Gastroesophageal sphincter (tissue), 4 donors: ENCODE measurements around the gene ITGB1BP2. TPM values are rescaled to one million over a fixed set of nuclear protein-coding genes. Genes with fewer than 3 reads are reported as not detected.

Experiments
- ATAC-seq: fragments of 150-250 bp; one replicate; pipeline ENCODE4 v1.9.1; 2016; ENCODE audit warnings: mild to moderate bottlenecking, moderate library complexity
- H3K27ac ChIP-seq, 4 donors: fragments of 200-600 bp; sonication (generic) in 3 of 4; 1 replicate in 3 of 4; 2 replicates in 1 of 4; pipeline ENCODE4 v1.5.1; 2016 to 2019
- H3K27me3 ChIP-seq: fragments of 200-600 bp; sonication (generic); one replicate; pipeline ENCODE4 v1.5.1; 2019
- H3K36me3 ChIP-seq, 2 donors: fragments of 200-600 bp; sonication (generic); one replicate each; pipeline ENCODE4 v1.5.1; 2019; ENCODE audit warnings: control low read depth in 1 of 2
- H3K4me1 ChIP-seq, 3 donors: fragments of 200-600 bp; sonication (generic); 1 replicate in 2 of 3; 2 replicates in 1 of 3; pipeline ENCODE4 v1.5.1; 2016 to 2019; ENCODE audit warnings: control low read depth in 2 of 3
- H3K4me3 ChIP-seq, 2 donors: fragments of 200-600 bp; sonication (generic); one replicate each; pipeline ENCODE4 v1.5.1; 2019; ENCODE audit warnings: mild to moderate bottlenecking in 1 of 2, moderate library complexity in 1 of 2
- H3K9me3 ChIP-seq, 3 donors: fragments of 200-600 bp; sonication (generic); one replicate each; pipeline ENCODE4 v1.5.1; 2017 to 2019; ENCODE audit warnings: control low read depth in 2 of 3
- EP300 ChIP-seq: sonication (generic); formaldehyde crosslinking; IDR thresholded peaks from one replicate; pipeline ENCODE4 v1.6.1; 2017; ENCODE audit warnings: antibody characterized with exemption, mild to moderate bottlenecking
- POLR2A ChIP-seq, 2 donors: fragments of 450-650 bp; IDR thresholded peaks; one replicate each; pipeline ENCODE4 v1.6.1; 2017; ENCODE audit warnings: antibody characterized with exemption in 2 of 2, mild to moderate bottlenecking in 2 of 2, moderate library complexity in 1 of 2
- POLR2AphosphoS5 ChIP-seq: sonication (generic); formaldehyde crosslinking; IDR thresholded peaks from one replicate; pipeline ENCODE4 v1.6.1; 2017; ENCODE audit warnings: antibody characterized with exemption
- WGBS, 2 donors: methylation state at CpG; one replicate each; pipeline ENCODE4 v1.1.5; 2018; ENCODE audit warnings: low coverage in 1 of 2; 5-methylcytosine and 5-hydroxymethylcytosine counted together
- total RNA-seq, 4 donors: library from RNA; depleted of rRNA; stranded (reverse); fragments of >200 nt; gene quantifications; one replicate each; pipeline ENCODE4 v1.1.0, GENCODE V29; 2016
- TF ChIP-seq, protein P1 (sequence below), 4 experiments: fragments of 200-600 bp in 2 of 4; fragments of 450-650 bp in 2 of 4; sonication (generic) in 1 of 4; IDR thresholded peaks; one replicate each; pipeline ENCODE4 v1.5.1; 2017 to 2019; ENCODE audit warnings: antibody characterized with exemption in 4 of 4, mild to moderate bottlenecking in 2 of 4, moderate library complexity in 2 of 4

ITGB1BP2 gene
- 10 to 100 TPM in 3 of 4 donors, 1 to 10 TPM in 1; 7.1 to 37.5 (median 25.6) TPM for total RNA-seq

GRCh38 chrX:71301195-71301924 is at the start of gene ITGB1BP2:
Gene ITGB1BP2 (plus strand): TSS chrX:71301750. CDS start chrX:71301807, 57 bp downstream.
- peak; percentile 83 for ATAC-seq
- Histone ChIP-seq H3K9me3 (no peaks in the 10 kb centered on the region), H3K27ac (peak within 1 kb of the TSS; percentile 78 to 93 (median 82)), H3K36me3 (peaks cover 0 to 44% of the 10 kb centered on the region in 2 donors), H3K4me3 (peak within 1 kb of the TSS; percentile 42 to 59), H3K27me3 (no peaks in the 10 kb centered on the region), H3K4me1 (peaks cover 0 to 20% (median 0%) of the 10 kb centered on the region in 3 donors)
- WGBS, 2 donors = 36 to 75% methylated on average over 2 to 3 of the region's 10 CpGs
- TF ChIP-seq, protein P1, sequence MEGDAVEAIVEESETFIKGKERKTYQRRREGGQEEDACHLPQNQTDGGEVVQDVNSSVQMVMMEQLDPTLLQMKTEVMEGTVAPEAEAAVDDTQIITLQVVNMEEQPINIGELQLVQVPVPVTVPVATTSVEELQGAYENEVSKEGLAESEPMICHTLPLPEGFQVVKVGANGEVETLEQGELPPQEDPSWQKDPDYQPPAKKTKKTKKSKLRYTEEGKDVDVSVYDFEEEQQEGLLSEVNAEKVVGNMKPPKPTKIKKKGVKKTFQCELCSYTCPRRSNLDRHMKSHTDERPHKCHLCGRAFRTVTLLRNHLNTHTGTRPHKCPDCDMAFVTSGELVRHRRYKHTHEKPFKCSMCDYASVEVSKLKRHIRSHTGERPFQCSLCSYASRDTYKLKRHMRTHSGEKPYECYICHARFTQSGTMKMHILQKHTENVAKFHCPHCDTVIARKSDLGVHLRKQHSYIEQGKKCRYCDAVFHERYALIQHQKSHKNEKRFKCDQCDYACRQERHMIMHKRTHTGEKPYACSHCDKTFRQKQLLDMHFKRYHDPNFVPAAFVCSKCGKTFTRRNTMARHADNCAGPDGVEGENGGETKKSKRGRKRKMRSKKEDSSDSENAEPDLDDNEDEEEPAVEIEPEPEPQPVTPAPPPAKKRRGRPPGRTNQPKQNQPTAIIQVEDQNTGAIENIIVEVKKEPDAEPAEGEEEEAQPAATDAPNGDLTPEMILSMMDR (IDR thresholded peaks at IDR 0.05) = no peak
- peak in 1 of 2 donors; percentile 21 for TF ChIP-seq POLR2A (IDR thresholded peaks at IDR 0.05)
- peak; percentile 76 for TF ChIP-seq POLR2AphosphoS5
- no peak for TF ChIP-seq EP300

DNA sequence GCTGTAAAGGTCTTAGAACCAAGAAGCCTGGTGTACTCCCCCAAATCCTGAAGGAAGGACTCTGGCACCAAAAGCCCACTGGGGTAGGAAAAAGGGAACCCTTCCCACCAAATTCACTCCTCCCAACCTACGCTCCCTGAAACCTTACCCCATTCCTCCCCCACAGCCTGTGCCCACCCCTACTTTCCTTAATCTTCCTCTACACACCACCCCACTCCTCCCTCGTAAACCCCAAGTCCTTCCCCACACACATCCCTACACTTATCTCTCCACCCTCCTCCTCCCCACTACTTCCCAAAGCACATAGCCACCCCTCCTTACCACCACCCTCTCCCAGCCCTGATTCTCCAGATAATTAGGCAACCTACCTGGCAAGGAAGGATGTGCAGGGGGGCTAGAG is 49.3 kb upstream of the ITGB1BP2 start:
- Histone ChIP-seq H3K4me3 (no peak overlapping the region), H3K27ac (peak overlapping the region in 1 of 4 donors; percentile 89), H3K36me3 (peaks cover 0 to 36% of the 10 kb centered on the region in 2 donors), H3K27me3 (no peaks in the 10 kb centered on the region), H3K4me1 (peaks cover 0 to 29% (median 5%) of the 10 kb centered on the region in 3 donors), H3K9me3 (no peaks in the 10 kb centered on the region)
- 25 to 50% methylated on average over 1 of the region's 2 CpGs for WGBS, 2 donors
- ATAC-seq = no peak
- TF ChIP-seq, protein P1 (IDR thresholded peaks at IDR 0.05) = no peak
- TF ChIP-seq EP300 (no peak), POLR2AphosphoS5 (no peak), POLR2A (IDR thresholded peaks at IDR 0.05) (no peak)

DNA sequence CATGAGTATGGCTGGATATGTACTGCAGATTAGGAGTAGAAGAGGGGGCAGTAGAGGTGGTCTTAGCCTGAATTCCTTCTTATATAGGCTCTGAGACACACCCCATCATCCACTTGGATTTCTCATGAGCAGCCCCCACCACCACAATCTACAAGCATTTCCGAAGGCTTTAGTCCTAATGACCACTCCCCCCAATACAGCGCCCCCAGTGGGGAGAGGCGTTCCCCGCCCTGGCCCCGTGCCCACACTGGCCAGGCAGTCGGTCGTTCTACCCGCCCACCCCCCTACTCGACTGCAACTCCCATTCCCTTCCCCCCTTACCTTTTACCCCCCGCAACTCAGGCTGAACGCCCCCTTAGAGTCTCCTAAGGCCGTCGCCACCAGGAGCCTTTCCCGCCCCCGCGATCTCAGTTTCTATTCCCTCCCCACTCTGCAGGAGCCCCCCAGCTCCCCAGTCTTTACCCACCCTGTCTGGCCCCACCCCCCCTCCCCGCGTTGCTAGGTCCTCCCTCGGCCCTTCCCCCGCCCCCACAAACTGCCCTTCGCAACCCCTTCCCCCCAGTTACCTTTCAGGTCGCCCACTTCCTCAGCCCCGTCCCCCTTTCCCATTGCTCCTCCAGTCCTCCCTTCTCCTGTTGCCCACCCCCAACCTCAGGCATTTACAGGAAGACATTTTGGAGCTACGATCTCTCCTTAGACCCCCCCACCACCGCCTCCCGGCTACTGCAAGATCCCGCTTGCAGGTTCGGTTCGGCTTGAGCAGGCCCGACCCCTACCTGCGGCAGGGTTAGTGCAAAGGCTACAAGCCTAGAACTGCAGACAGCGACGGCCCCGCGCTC is 48.1 kb upstream of the ITGB1BP2 start:
- TF ChIP-seq, protein P1 (IDR thresholded peaks at IDR 0.05) = peak in 2 of 4 experiments; percentile 35 to 53
- TF ChIP-seq POLR2A (IDR thresholded peaks at IDR 0.05) = no peak
- no peak for TF ChIP-seq POLR2AphosphoS5
- 0% methylated on average over 1 of the region's 35 CpGs; no CpG with 5 or more reads in 1 of the 2 donors for whole genome bisulfite sequencing, 2 donors
- ATAC-seq = no peak
- H3K27me3 ChIP-seq = no peaks in the 10 kb centered on the region
- peaks cover 0 to 29% (median 5%) of the 10 kb centered on the region in 3 donors for H3K4me1 ChIP-seq
- no peaks in the 10 kb centered on the region for H3K9me3 ChIP-seq
- peaks cover 0 to 23% of the 10 kb centered on the region in 2 donors for H3K36me3 ChIP-seq
- H3K4me3 ChIP-seq = peak overlapping the region; percentile 69 to 94
- H3K27ac ChIP-seq = peak overlapping the region; percentile 89 to 97 (median 90)

- TF ChIP-seq, protein P1 (IDR thresholded peaks at IDR 0.05) = peak in 1 of 4 experiments; percentile 6
- TF ChIP-seq POLR2AphosphoS5 (peak; percentile 45), EP300 (no peak), POLR2A (IDR thresholded peaks at IDR 0.05) (peak in 1 of 2 donors; percentile 30)
- Histone ChIP-seq H3K4me1 (peaks cover 0 to 29% (median 5%) of the 10 kb centered on the region in 3 donors), H3K36me3 (peaks cover 0 to 15% of the 10 kb centered on the region in 2 donors), H3K27ac (peak within 1 kb of the TSS; percentile 89 to 97 (median 90)), H3K4me3 (peak within 1 kb of the TSS; percentile 69 to 94), H3K27me3 (no peaks in the 10 kb centered on the region), H3K9me3 (no peaks in the 10 kb centered on the region)
- peak; percentile 94 for ATAC-seq
- WGBS, 2 donors = 26% methylated on average over 6 of the region's 54 CpGs; no CpG with 5 or more reads in 1 of the 2 donors
Observed at GRCh38 chrX:71254092-71254963, 47.2 kb upstream of the ITGB1BP2 start, which contains the start of gene ZMYM3. Gene ZMYM3 (minus strand): TSS chrX:71254140. CDS start chrX:71253255, 885 bp downstream.
